K562 (cell line): ENCODE measurements around the gene PXDC1. TPM values are rescaled to one million over a fixed set of nuclear protein-coding genes. Genes with fewer than 3 reads are reported as not detected.

Experiments used
- ATAC-seq: fragments of 200-7000 bp; cut with Tn5 transposase; 3 replicates; pipeline ENCODE4 v1.9.1; 2020; ENCODE audit warnings: moderate library complexity
- Bru-seq: library from RNA; stranded (reverse); fragments of 400-500 nt; gene quantifications from one replicate; lab custom pipeline; 2021; lab: Mats Ljungman, UMichigan
- BruChase-seq, 2 experiments: library from RNA; stranded (reverse); fragments of 400-500 nt; gene quantifications; one replicate each; lab custom pipeline; 2021; lab: Mats Ljungman, UMichigan
- BruUV-seq: library from RNA; stranded (reverse); fragments of 400-500 nt; replicated peaks from 2 replicates; lab custom pipeline; 2021; lab: Mats Ljungman, UMichigan
- CTCF ChIA-PET: fragments of 300-600 bp; formaldehyde crosslinking; extraction: SDS; loops from one replicate; lab custom pipeline; 2021; ENCODE audit warnings: low intra/inter-chr PET ratio; lab: Yijun Ruan, JAX
- POLR2A ChIA-PET: fragments of 300-600, 350-650 bp; sonication (Branson Sonifier 250); formaldehyde crosslinking; extraction: SDS; loops from one replicate; lab custom pipeline; 2021; ENCODE audit warnings: antibody characterized with exemption, inconsistent platforms; lab: Yijun Ruan, JAX
- DNase-seq, 4 experiments: peaks; one replicate each; pipeline versions ENCODE4 v3.0.0 to v3.0.0-alpha.2; 2011 to 2018; ENCODE audit warnings: low spot score in 3 of 4, mixed read lengths in 3 of 4; ENCODE audit errors: extremely low read depth in 1 of 4
- FAIRE-seq: peaks from 2 replicates; lab custom pipeline; 2011; peaks lifted over from hg19 to GRCh38; lab: Jason Lieb, UNC
- H2AFZ ChIP-seq: 2 replicates; pipeline ENCODE4 v1.6.0; 2011; ENCODE audit warnings: low read depth, low read length, control low read depth, inconsistent platforms
- H3K27ac ChIP-seq: fragments of 200-600 bp; 3 replicates; pipeline ENCODE4 v1.8.0; 2011; ENCODE audit warnings: low read depth, mild to moderate bottlenecking, control low read depth, inconsistent platforms, low read length, moderate library complexity, mixed read lengths; ENCODE audit errors: extremely low read depth
- H3K27me3 ChIP-seq, 2 experiments: fragments of 300-600 bp in 1 of 2; 2 replicates in 1 of 2; 3 replicates in 1 of 2; pipeline versions ENCODE4 v1.6.0 to v1.8.0; 2011; ENCODE audit warnings: inconsistent platforms in 2 of 2, low read length in 2 of 2, mild to moderate bottlenecking in 1 of 2, mixed read lengths in 1 of 2, moderate library complexity in 1 of 2; ENCODE audit not compliant: control insufficient read depth in 2 of 2, insufficient read depth in 2 of 2
- H3K36me3 ChIP-seq: fragments of 300-600 bp; 3 replicates; pipeline ENCODE4 v1.8.0; 2011; ENCODE audit warnings: mild to moderate bottlenecking, low read length, inconsistent platforms; ENCODE audit not compliant: control insufficient read depth, insufficient read depth
- H3K4me1 ChIP-seq, 2 experiments: fragments of 200-600 bp in 1 of 2; replicated peaks in 1 of 2; 2 replicates in 1 of 2; 3 replicates in 1 of 2; pipeline versions ENCODE4 v1.5.1 to v1.8.0; 2011; ENCODE audit warnings: inconsistent platforms in 2 of 2, low read length in 2 of 2, mild to moderate bottlenecking in 1 of 2, mixed read lengths in 1 of 2, moderate library complexity in 1 of 2; ENCODE audit not compliant: control insufficient read depth in 2 of 2, insufficient read depth in 2 of 2
- H3K4me2 ChIP-seq: 2 replicates; pipeline ENCODE4 v1.6.1; 2011; ENCODE audit warnings: low read length, control low read depth, inconsistent platforms, mixed read lengths; ENCODE audit not compliant: insufficient read depth
- H3K4me3 ChIP-seq: fragments of 200-600 bp; sonication (generic), shearing (Covaris generic); 2 replicates; pipeline ENCODE4 v1.5.1; 2016; ENCODE audit warnings: control low read depth, inconsistent platforms
- H3K79me2 ChIP-seq: fragments of 200-600 bp; 3 replicates; pipeline ENCODE4 v1.8.0; 2011; ENCODE audit warnings: low read length, inconsistent platforms; ENCODE audit not compliant: control insufficient read depth, insufficient read depth
- H3K9ac ChIP-seq, 2 experiments: 2 replicates each; pipeline versions ENCODE4 v1.6.0 to v1.6.1; 2011; ENCODE audit warnings: low read depth in 2 of 2, low read length in 2 of 2, control low read depth in 1 of 2, inconsistent platforms in 1 of 2, mild to moderate bottlenecking in 1 of 2, mixed read lengths in 1 of 2; ENCODE audit not compliant: insufficient read depth in 1 of 2
- H3K9me1 ChIP-seq: one replicate; pipeline ENCODE4 v1.6.0; 2011; ENCODE audit warnings: inconsistent platforms, mild to moderate bottlenecking, low read length, moderate library complexity; ENCODE audit not compliant: control insufficient read depth, insufficient read depth
- H3K9me3 ChIP-seq: replicated peaks from 2 replicates; pipeline ENCODE4 v1.5.1; 2011; ENCODE audit warnings: low read depth, low read length, inconsistent platforms; ENCODE audit not compliant: control insufficient read depth, insufficient read depth
- H4K20me1 ChIP-seq: replicated peaks from 2 replicates; pipeline ENCODE4 v1.6.1; 2011; ENCODE audit warnings: low read length, inconsistent platforms, mixed read lengths; ENCODE audit not compliant: control insufficient read depth, insufficient read depth
- CBX2 ChIP-seq: fragments of 200-600 bp; sonication (generic); IDR thresholded peaks from one replicate; pipeline ENCODE4 v1.6.1; 2012; ENCODE audit warnings: mild to moderate bottlenecking, low read length, inconsistent platforms; ENCODE audit not compliant: insufficient read depth, poor library complexity, severe bottlenecking
- EZH2 ChIP-seq: IDR thresholded peaks from 2 replicates; pipeline ENCODE4 v1.6.1; 2012; ENCODE audit warnings: low read depth, mild to moderate bottlenecking, inconsistent platforms, low read length, borderline replicate concordance
- SRSF1 ChIP-seq: fragments of 200-400 bp; formaldehyde crosslinking; IDR thresholded peaks from 2 replicates; pipeline ENCODE4 v1.6.1; 2017; ENCODE audit warnings: mild to moderate bottlenecking, low read depth, low read length, moderate library complexity
- ZFX ChIP-seq: sonication (generic); formaldehyde crosslinking; IDR thresholded peaks from 2 replicates; pipeline ENCODE4 v1.8.0; 2022; ENCODE audit warnings: mild to moderate bottlenecking, missing genetic modification reagents, moderate library complexity
- WGBS: fragments of 100-300 bp; shearing (Covaris generic); methylation state at CpG from one replicate; pipeline ENCODE4 v1.1.6; 2016; ENCODE audit warnings: low coverage, mixed read lengths; ENCODE audit not compliant: insufficient coverage; ENCODE audit errors: missing lambda C conversion rate; 5-methylcytosine and 5-hydroxymethylcytosine counted together
- in situ Hi-C: fragments of 300-500 bp; cut with MboI; formaldehyde crosslinking; loops from 4 replicates; pipeline ENCODE4 v1.15.0; 2018; ENCODE audit warnings: inconsistent platforms, mixed read lengths
- intact Hi-C: fragments of 100-400 bp; cut with micrococcal nuclease; formaldehyde crosslinking; loops from 2 replicates; pipeline ENCODE4 v1.14.2; 2022
- long read RNA-seq, 3 experiments: library from polyadenylated mRNA in 2 of 3; library from RNA in 1 of 3; unstranded in 2 of 3; stranded (forward) in 1 of 3; transcript quantifications; one replicate each; pipeline ENCODE4 v2.0.0, GENCODE V29; 2019 to 2022
- polyA minus RNA-seq, 3 experiments: library from RNA; depleted of rRNA, polyadenylated mRNA; stranded (reverse); fragments of >200 nt; gene quantifications; 2 replicates each; pipeline ENCODE4 v1.2.3, GENCODE V29; 2011
- polyA plus RNA-seq, 8 experiments: library from polyadenylated mRNA; depleted of rRNA in 4 of 8; stranded (reverse) in 5 of 8; unstranded in 3 of 8; fragments of >200 nt; fragmentation: Nextera tagmentation in 2 of 8; fragmentation: Illumina TruSeq in 1 of 8; extraction: Ambion mirVana in 2 of 8; extraction: Trizol in 1 of 8; gene quantifications; 2 replicates each; pipeline versions ENCODE4 v1.2.1 to v1.2.3, GENCODE V29; 2011 to 2014; ENCODE audit warnings: inconsistent platforms in 1 of 8, missing spikeins in 1 of 8
- total RNA-seq, 7 experiments: library from RNA; depleted of rRNA in 6 of 7; stranded (reverse); fragments of >200 nt in 6 of 7; fragmentation: Illumina TruSeq in 2 of 7; extraction: Trizol in 2 of 7; gene quantifications; 2 replicates each; pipeline versions ENCODE4 v1.2.1 to v1.2.3, GENCODE V29; 2011 to 2021; ENCODE audit warnings: low replicate concordance in 1 of 7

Gene PXDC1, protein sequence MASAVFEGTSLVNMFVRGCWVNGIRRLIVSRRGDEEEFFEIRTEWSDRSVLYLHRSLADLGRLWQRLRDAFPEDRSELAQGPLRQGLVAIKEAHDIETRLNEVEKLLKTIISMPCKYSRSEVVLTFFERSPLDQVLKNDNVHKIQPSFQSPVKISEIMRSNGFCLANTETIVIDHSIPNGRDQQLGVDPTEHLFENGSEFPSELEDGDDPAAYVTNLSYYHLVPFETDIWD
- not detected in 2 replicates for total RNA-seq (2011; cell fraction: chromatin; rRNA removed; ENCODE audit: low replicate concordance)
- total RNA-seq (2011; cell fraction: nucleolus; rRNA removed), result 0.17 TPM in 1 of 2 replicates, not detected in the other
- total RNA-seq (2011; cell fraction: nucleoplasm; rRNA removed), result not detected in 2 replicates
- 0.08 TPM in 1 of 2 replicates, not detected in the other for total RNA-seq (2014; rRNA removed)
- not detected in 2 replicates for total RNA-seq (2014; rRNA removed; fragmentation: Illumina TruSeq; extraction: Trizol)
- 0.11 TPM in 1 of 2 replicates, not detected in the other for total RNA-seq (2015; rRNA removed; fragmentation: Illumina TruSeq; extraction: Trizol)
- 0.20 and 0.33 TPM in 2 replicates for total RNA-seq (2021)
- 0.08 and 0.22 TPM in 2 replicates for polyA plus RNA-seq (2011; rRNA removed)
- 0.24 TPM in 1 of 2 replicates, not detected in the other for polyA plus RNA-seq (2011; cell fraction: cytosol; rRNA removed)
- 0.31 TPM in 1 of 2 replicates, not detected in the other for polyA plus RNA-seq (2011; cell fraction: nucleus; rRNA removed)
- 0.12 and 0.47 TPM in 2 replicates for polyA plus RNA-seq (2012)
- 0.08 and 0.10 TPM in 2 replicates for polyA plus RNA-seq (2014; fragmentation: Illumina TruSeq; extraction: Trizol)
- not detected for polyA plus RNA-seq (2014; fragmentation: Nextera tagmentation; extraction: Ambion mirVana)
- polyA plus RNA-seq (2014; rRNA removed), result 0.09 and 0.12 TPM in 2 replicates
- polyA minus RNA-seq (2011; rRNA and poly(A)+ RNA removed), result not detected in 2 replicates
- not detected in 2 replicates for polyA minus RNA-seq (2011; cell fraction: cytosol; rRNA and poly(A)+ RNA removed)
- polyA minus RNA-seq (2011; cell fraction: nucleus; rRNA and poly(A)+ RNA removed), result 0.27 TPM in 1 of 2 replicates, not detected in the other
- Bru-seq, nascent RNA, result percentile 24 among the genes with signal in this experiment
- BruChase-seq, experiment 1, labeled RNA remaining after a 2-hour chase, result percentile 22 among the genes with signal in this experiment
- BruChase-seq, experiment 2, labeled RNA remaining after a 6-hour chase, result percentile 22 among the genes with signal in this experiment
- long read RNA-seq, experiment 1, partial matches to known transcripts, result 0 of 1 reads
- long read RNA-seq, experiment 1, other reads (novel, unspliced or antisense), result 0 of 1 reads
- long read RNA-seq, experiment 2, partial matches to known transcripts, result 0 of 1 reads
- long read RNA-seq, experiment 2, other reads (novel, unspliced or antisense), result 1 of 1 reads
- long read RNA-seq, experiment 3, result 0 reads

DNA sequence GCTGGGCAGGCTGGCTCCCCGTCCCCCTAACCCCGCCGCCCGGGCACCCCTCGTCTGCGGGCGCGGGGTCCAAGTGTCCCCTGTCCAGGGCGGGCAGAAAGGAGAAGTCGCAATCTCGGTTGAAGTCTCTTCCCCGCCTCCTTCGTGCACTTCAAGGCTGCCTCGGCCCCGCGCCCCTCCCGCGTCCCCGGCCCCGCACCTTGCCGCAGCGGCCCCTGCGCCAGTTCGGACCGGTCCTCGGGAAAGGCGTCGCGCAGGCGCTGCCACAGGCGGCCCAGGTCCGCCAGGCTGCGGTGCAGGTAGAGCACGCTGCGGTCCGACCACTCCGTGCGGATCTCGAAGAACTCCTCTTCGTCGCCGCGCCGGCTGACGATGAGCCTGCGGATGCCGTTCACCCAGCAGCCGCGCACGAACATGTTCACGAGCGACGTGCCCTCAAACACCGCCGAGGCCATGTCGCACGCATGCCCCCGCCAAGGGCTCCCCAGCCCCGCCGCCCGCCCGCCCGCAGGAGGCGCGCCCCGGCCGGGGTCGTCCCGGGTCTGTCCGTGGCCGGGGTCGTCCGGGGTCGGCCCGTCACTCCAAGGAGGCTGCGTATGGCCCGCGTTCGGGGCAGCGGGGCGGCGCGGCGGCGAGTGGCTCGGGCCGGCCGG is at the start of gene PXDC1:
TSS of gene PXDC1 (minus strand) at position 637 of the 653 bp plus-strand sequence. CDS start at position 455, 182 bp downstream.
- no peaks in the 10 kb centered on the region for H3K9me1 ChIP-seq
- no peaks in the 10 kb centered on the region for H3K36me3 ChIP-seq
- CTCF ChIA-PET, result no interaction called here
- peaks cover 5 to 26% of the 10 kb centered on the region in 2 experiments; a peak in 4 of 5 replicates for H3K4me1 ChIP-seq
- intact Hi-C loops (no loop called here), in situ Hi-C loops (no loop called here)
- POLR2A ChIA-PET, result no interaction called here
- 11% methylated on average over 59 of the region's 88 CpGs for WGBS
- H3K4me2 ChIP-seq, result no peak within 1 kb of the TSS; the same call in 1 of the 2 replicates
- ATAC-seq, result no peak
- peaks cover 39 to 66% of the 10 kb centered on the region in 2 experiments; a peak in 4 of 5 replicates for H3K27me3 ChIP-seq
- no peaks in the 10 kb centered on the region for H3K79me2 ChIP-seq
- H3K4me3 ChIP-seq, result peak within 1 kb of the TSS; percentile 36
- no peak within 1 kb of the TSS for H3K27ac ChIP-seq
- no peak for DNase-seq
- H3K9ac ChIP-seq, result peak within 1 kb of the TSS in 1 of 2 experiments; percentile 62; a peak in 2 of 4 replicates
- H3K9me3 ChIP-seq, result no peaks in the 10 kb centered on the region
- BruUV-seq, result no TSS peak
- H4K20me1 ChIP-seq, result peaks cover 5% of the 10 kb centered on the region
- FAIRE-seq, result no peak
- peak within 1 kb of the TSS; percentile 14; the same call in 1 of the 2 replicates for H2AFZ ChIP-seq
- TF ChIP-seq EZH2 (peak; percentile 94; the same call in 1 of the 2 replicates), CBX2 (no peak), ZFX (peak; percentile 12; the same call in 1 of the 2 replicates), SRSF1 (no peak)
